Astrocyte (in vitro differentiated cells and primary cell): ENCODE results near the gene PGAM4. TPM values are rescaled to one million over a fixed set of nuclear protein-coding genes. Genes with fewer than 3 reads are reported as not detected.
A peak's percentile ranks its signal among the peaks of the same experiment; 100 is the strongest.

ENCODE experiments used
- DNase-seq: peaks from one replicate; pipeline ENCODE4 v3.0.0-alpha.2; 2010; ENCODE audit warnings: low read depth
- FAIRE-seq: peaks from 2 replicates; lab custom pipeline; 2011; peaks lifted over from hg19 to GRCh38; lab: Jason Lieb, UNC
- H2AFZ ChIP-seq: 2 replicates; pipeline ENCODE4 v1.6.0; 2012; ENCODE audit warnings: low read depth, low read length, inconsistent platforms
- H3K27ac ChIP-seq: 2 replicates; pipeline ENCODE4 v1.5.1; 2011; ENCODE audit warnings: low read depth, low read length, inconsistent platforms
- H3K27me3 ChIP-seq: 2 replicates; pipeline ENCODE4 v1.6.0; 2011; ENCODE audit warnings: low read length, inconsistent platforms; ENCODE audit not compliant: insufficient read depth
- H3K36me3 ChIP-seq: 2 replicates; pipeline ENCODE4 v1.5.1; 2011; ENCODE audit warnings: low read length, inconsistent platforms; ENCODE audit not compliant: insufficient read depth
- H3K4me1 ChIP-seq: 2 replicates; pipeline ENCODE4 v1.5.1; 2011; ENCODE audit warnings: low read length, inconsistent platforms; ENCODE audit not compliant: insufficient read depth
- H3K4me2 ChIP-seq: 2 replicates; pipeline ENCODE4 v1.6.0; 2012; ENCODE audit warnings: low read length, inconsistent platforms
- H3K4me3 ChIP-seq: 2 replicates; pipeline ENCODE4 v1.5.1; 2011; ENCODE audit warnings: low read depth, mild to moderate bottlenecking, low read length, inconsistent platforms; ENCODE audit not compliant: insufficient read depth
- H3K79me2 ChIP-seq: 2 replicates; pipeline ENCODE4 v1.6.0; 2012; ENCODE audit warnings: mild to moderate bottlenecking, low read length, inconsistent platforms; ENCODE audit not compliant: insufficient read depth
- H3K9ac ChIP-seq: 2 replicates; pipeline ENCODE4 v1.6.0; 2012; ENCODE audit warnings: mild to moderate bottlenecking, low read length, inconsistent platforms
- H3K9me3 ChIP-seq: 2 replicates; pipeline ENCODE4 v1.5.1; 2012; ENCODE audit warnings: low read depth, mild to moderate bottlenecking, low read length, inconsistent platforms; ENCODE audit not compliant: insufficient read depth
- H4K20me1 ChIP-seq: 2 replicates; pipeline ENCODE4 v1.6.0; 2012; ENCODE audit warnings: low read length, inconsistent platforms; ENCODE audit not compliant: insufficient read depth
- H3K27ac Mint-ChIP-seq: one replicate; pipeline ENCODE4 v1.8.0; 2021; ENCODE audit warnings: mild to moderate bottlenecking, mixed read lengths; ENCODE audit not compliant: unreplicated experiment
- H3K27me3 Mint-ChIP-seq: one replicate; pipeline ENCODE4 v1.8.0; 2021; ENCODE audit warnings: low read depth, mixed read lengths; ENCODE audit not compliant: unreplicated experiment
- H3K36me3 Mint-ChIP-seq: one replicate; pipeline ENCODE4 v1.8.0; 2021; ENCODE audit warnings: low read depth, mixed read lengths; ENCODE audit not compliant: unreplicated experiment
- H3K4me1 Mint-ChIP-seq: one replicate; pipeline ENCODE4 v1.8.0; 2021; ENCODE audit warnings: low read depth, mixed read lengths; ENCODE audit not compliant: unreplicated experiment
- H3K4me3 Mint-ChIP-seq: one replicate; pipeline ENCODE4 v1.8.0; 2021; ENCODE audit warnings: mild to moderate bottlenecking, moderate library complexity, mixed read lengths; ENCODE audit not compliant: unreplicated experiment
- H3K9me3 Mint-ChIP-seq: one replicate; pipeline ENCODE4 v1.8.0; 2021; ENCODE audit warnings: mild to moderate bottlenecking, mixed read lengths; ENCODE audit not compliant: unreplicated experiment
- EZH2 ChIP-seq: IDR thresholded peaks from 2 replicates; pipeline ENCODE4 v1.6.1; 2012; ENCODE audit warnings: mild to moderate bottlenecking, low read length, inconsistent platforms; ENCODE audit not compliant: insufficient read depth
- total RNA-seq: library from RNA; stranded (reverse); gene quantifications from 2 replicates; pipeline ENCODE4 v1.2.1, GENCODE V29; 2021
- TF ChIP-seq, protein P1 (sequence below): IDR thresholded peaks from 2 replicates; pipeline ENCODE4 v1.5.1; 2011; ENCODE audit warnings: low read depth, mild to moderate bottlenecking, inconsistent platforms, low read length, moderate library complexity; ENCODE audit not compliant: insufficient read depth

PGAM4 gene
- total RNA-seq, 1 donor from 2014 or later: 0.32 TPM

- Mint-ChIP-seq H3K4me1 (no peaks in the 10 kb centered on the region), H3K36me3 (no peaks in the 10 kb centered on the region), H3K4me3 (no peak overlapping the region), H3K27me3 (no peaks in the 10 kb centered on the region), H3K9me3 (no peaks in the 10 kb centered on the region), H3K27ac (no peak overlapping the region)
- peak; percentile 47 for FAIRE-seq
- Histone ChIP-seq H3K27me3 (no peaks in the 10 kb centered on the region), H3K4me2 (no peak overlapping the region), H3K4me3 (no peak overlapping the region), H3K4me1 (no peaks in the 10 kb centered on the region), H3K36me3 (no peaks in the 10 kb centered on the region), H3K9me3 (no peaks in the 10 kb centered on the region), H3K9ac (no peak overlapping the region), H3K79me2 (no peaks in the 10 kb centered on the region), H4K20me1 (no peaks in the 10 kb centered on the region), H3K27ac (no peak overlapping the region), H2AFZ (no peak overlapping the region)
- TF ChIP-seq, protein P1, sequence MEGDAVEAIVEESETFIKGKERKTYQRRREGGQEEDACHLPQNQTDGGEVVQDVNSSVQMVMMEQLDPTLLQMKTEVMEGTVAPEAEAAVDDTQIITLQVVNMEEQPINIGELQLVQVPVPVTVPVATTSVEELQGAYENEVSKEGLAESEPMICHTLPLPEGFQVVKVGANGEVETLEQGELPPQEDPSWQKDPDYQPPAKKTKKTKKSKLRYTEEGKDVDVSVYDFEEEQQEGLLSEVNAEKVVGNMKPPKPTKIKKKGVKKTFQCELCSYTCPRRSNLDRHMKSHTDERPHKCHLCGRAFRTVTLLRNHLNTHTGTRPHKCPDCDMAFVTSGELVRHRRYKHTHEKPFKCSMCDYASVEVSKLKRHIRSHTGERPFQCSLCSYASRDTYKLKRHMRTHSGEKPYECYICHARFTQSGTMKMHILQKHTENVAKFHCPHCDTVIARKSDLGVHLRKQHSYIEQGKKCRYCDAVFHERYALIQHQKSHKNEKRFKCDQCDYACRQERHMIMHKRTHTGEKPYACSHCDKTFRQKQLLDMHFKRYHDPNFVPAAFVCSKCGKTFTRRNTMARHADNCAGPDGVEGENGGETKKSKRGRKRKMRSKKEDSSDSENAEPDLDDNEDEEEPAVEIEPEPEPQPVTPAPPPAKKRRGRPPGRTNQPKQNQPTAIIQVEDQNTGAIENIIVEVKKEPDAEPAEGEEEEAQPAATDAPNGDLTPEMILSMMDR: no peak
- no peak for TF ChIP-seq EZH2
- DNase-seq: no peak
Observed at GRCh38 chrX:77961063-77961462, 8.4 kb downstream of the PGAM4 start.

DNA sequence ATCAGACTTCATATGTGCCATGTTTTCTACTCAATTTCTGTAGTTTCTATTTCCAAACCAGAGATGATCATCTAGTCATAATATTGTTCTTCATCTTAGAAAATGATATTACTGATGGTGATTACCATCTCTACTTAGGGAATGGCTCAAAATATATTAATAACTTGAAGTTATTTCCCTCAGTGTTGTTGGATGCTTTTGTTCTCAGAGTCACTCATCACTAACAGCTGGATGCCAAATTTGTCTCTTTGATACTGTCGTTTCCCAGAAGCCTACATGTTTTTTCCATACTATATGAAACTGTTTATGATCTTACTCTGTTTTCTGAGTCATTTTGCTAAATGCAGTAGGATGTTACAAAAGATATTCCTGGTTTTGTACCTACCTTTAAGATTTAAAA, 8.9 kb downstream of the PGAM4 start:
- Mint-ChIP-seq H3K27me3 (no peaks in the 10 kb centered on the region), H3K9me3 (peaks cover 2% of the 10 kb centered on the region), H3K36me3 (no peaks in the 10 kb centered on the region), H3K27ac (no peak overlapping the region), H3K4me1 (peaks cover 2% of the 10 kb centered on the region), H3K4me3 (no peak overlapping the region)
- Histone ChIP-seq H3K27ac (no peak overlapping the region), H2AFZ (no peak overlapping the region), H3K27me3 (no peaks in the 10 kb centered on the region), H3K4me2 (no peak overlapping the region), H3K79me2 (no peaks in the 10 kb centered on the region), H3K9me3 (no peaks in the 10 kb centered on the region), H3K4me1 (no peaks in the 10 kb centered on the region), H4K20me1 (no peaks in the 10 kb centered on the region), H3K4me3 (no peak overlapping the region), H3K36me3 (no peaks in the 10 kb centered on the region), H3K9ac (no peak overlapping the region)
- TF ChIP-seq, protein P1: no peak
- TF ChIP-seq EZH2: no peak
- DNase-seq (no peak), FAIRE-seq (peak; percentile 73)

DNA sequence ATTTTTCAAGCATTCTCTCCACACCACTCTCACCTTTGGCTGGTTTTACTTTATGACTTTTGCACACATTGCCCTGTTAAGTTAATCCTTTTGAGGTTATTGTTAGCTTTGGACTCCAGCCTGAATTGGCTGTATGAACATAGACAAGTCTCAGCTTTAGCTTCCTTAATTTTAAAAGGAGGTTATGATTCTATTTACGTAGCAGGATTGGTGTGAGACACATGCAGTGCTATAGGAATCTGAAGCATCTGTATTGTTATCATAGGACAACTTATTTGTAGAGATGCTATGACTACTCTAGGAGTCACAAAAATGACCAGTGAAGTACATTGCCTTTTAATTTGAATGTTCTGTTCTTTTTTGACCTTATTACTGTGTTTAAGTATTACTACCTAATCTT, 15.7 kb downstream of the PGAM4 start:
- Mint-ChIP-seq H3K4me3 (no peak overlapping the region), H3K4me1 (peaks cover 5% of the 10 kb centered on the region), H3K27me3 (no peaks in the 10 kb centered on the region), H3K36me3 (no peaks in the 10 kb centered on the region), H3K27ac (no peak overlapping the region), H3K9me3 (peaks cover 2% of the 10 kb centered on the region)
- no peak overlapping the region for H3K9ac ChIP-seq
- no peak overlapping the region for H3K4me3 ChIP-seq
- DNase-seq: peak; percentile 46
- H2AFZ ChIP-seq: no peak overlapping the region
- peak; percentile 79 for FAIRE-seq
- H3K27me3 ChIP-seq: no peaks in the 10 kb centered on the region
- no peaks in the 10 kb centered on the region for H3K9me3 ChIP-seq
- H3K79me2 ChIP-seq: no peaks in the 10 kb centered on the region
- H3K27ac ChIP-seq: no peak overlapping the region
- H4K20me1 ChIP-seq: no peaks in the 10 kb centered on the region
- H3K36me3 ChIP-seq: no peaks in the 10 kb centered on the region
- H3K4me2 ChIP-seq: peak overlapping the region; percentile 44
- no peak for TF ChIP-seq EZH2
- TF ChIP-seq, protein P1: no peak
- H3K4me1 ChIP-seq: no peaks in the 10 kb centered on the region
